Hematopoietic multipotent progenitor cell treated with erythropoietin and hydrocortisone succinate and interleukin-3 and kit ligand, for 15 days (in vitro differentiated cells): Measurements from ENCODE around the gene ZNF419.
"Not testable (repeated sequence)": the region's sequence is repeated elsewhere in the genome, so short reads cannot be mapped to it uniquely, and the experiment has no call there.

Source experiments
- DNase-seq: peaks from one replicate; pipeline ENCODE4 v3.0.0-alpha.2; 2015; ENCODE audit warnings: low spot score

The ZNF419 gene

GRCh38 chr19:57487477-57488298 lies at the start of gene ZNF419:
ZNF419 (plus strand) TSS chr19:57487750; CDS start chr19:57487951, 201 bp downstream.
- peak; percentile 87 for DNase-seq

GRCh38 chr19:57437931-57438330 lies 49.6 kb upstream of the ZNF419 start:
- no peak for DNase-seq

GRCh38 chr19:57438925-57439324 lies 48.6 kb upstream of the ZNF419 start:
- DNase-seq, result no peak

GRCh38 chr19:57441979-57442752 lies 45.4 kb upstream of the ZNF419 start:
- no peak for DNase-seq

GRCh38 chr19:57443121-57443696 lies 44.3 kb upstream of the ZNF419 start:
- DNase-seq, result no peak

- no peak for DNase-seq
Measured at GRCh38 chr19:57452307-57452706, 35.2 kb upstream of the ZNF419 start.

GRCh38 chr19:57465680-57466381 lies 21.7 kb upstream of the ZNF419 start:
- DNase-seq, result peak; percentile 30

GRCh38 chr19:57466489-57466888 lies 21.1 kb upstream of the ZNF419 start:
- no peak for DNase-seq

GRCh38 chr19:57473646-57474045 lies 13.9 kb upstream of the ZNF419 start:
- DNase-seq, result no peak

GRCh38 chr19:57477191-57478008 lies 10.2 kb upstream of the ZNF419 start, which contains the start of gene ZNF772:
ZNF772 (minus strand) TSS chr19:57477566; CDS start chr19:57477309, 257 bp downstream.
- DNase-seq, result peak; percentile 85

GRCh38 chr19:57488299-57488644 lies 722 bp downstream of the ZNF419 start:
- not testable (repeated sequence) for DNase-seq

GRCh38 chr19:57499332-57499679 lies 11.8 kb downstream of the ZNF419 start:
- DNase-seq, result not testable (repeated sequence)

- peak; percentile 91 for DNase-seq
Measured at GRCh38 chr19:57499680-57500395, 12.3 kb downstream of the ZNF419 start, which contains the start of gene ZNF773. ZNF773 (plus strand) TSS chr19:57499938; CDS start chr19:57500081, 143 bp downstream.

GRCh38 chr19:57500400-57500799 lies 12.8 kb downstream of the ZNF419 start:
- DNase-seq, result not testable (repeated sequence)

- no peak for DNase-seq
Measured at GRCh38 chr19:57506163-57506562, 18.6 kb downstream of the ZNF419 start.

- no peak for DNase-seq
Measured at GRCh38 chr19:57511484-57511883, 23.9 kb downstream of the ZNF419 start.

GRCh38 chr19:57512845-57513244 lies 25.3 kb downstream of the ZNF419 start:
- no peak for DNase-seq

GRCh38 chr19:57515255-57515654 lies 27.7 kb downstream of the ZNF419 start:
- DNase-seq, result no peak

- not testable (repeated sequence) for DNase-seq
Measured at GRCh38 chr19:57518021-57518420, 30.5 kb downstream of the ZNF419 start.

- peak; percentile 70 for DNase-seq
Measured at GRCh38 chr19:57527136-57527881, 39.8 kb downstream of the ZNF419 start, which contains the start of gene ZNF549. ZNF549 (plus strand) TSS chr19:57527356; CDS start chr19:57527574, 218 bp downstream.
